Ammon's horn (tissue), 1 donor: ENCODE data around the gene DMRT2.

Source experiments
- DNase-seq: peaks from one replicate; pipeline ENCODE4 v3.0.0-alpha.2; 2016; ENCODE audit warnings: low spot score

Gene DMRT2

DNA sequence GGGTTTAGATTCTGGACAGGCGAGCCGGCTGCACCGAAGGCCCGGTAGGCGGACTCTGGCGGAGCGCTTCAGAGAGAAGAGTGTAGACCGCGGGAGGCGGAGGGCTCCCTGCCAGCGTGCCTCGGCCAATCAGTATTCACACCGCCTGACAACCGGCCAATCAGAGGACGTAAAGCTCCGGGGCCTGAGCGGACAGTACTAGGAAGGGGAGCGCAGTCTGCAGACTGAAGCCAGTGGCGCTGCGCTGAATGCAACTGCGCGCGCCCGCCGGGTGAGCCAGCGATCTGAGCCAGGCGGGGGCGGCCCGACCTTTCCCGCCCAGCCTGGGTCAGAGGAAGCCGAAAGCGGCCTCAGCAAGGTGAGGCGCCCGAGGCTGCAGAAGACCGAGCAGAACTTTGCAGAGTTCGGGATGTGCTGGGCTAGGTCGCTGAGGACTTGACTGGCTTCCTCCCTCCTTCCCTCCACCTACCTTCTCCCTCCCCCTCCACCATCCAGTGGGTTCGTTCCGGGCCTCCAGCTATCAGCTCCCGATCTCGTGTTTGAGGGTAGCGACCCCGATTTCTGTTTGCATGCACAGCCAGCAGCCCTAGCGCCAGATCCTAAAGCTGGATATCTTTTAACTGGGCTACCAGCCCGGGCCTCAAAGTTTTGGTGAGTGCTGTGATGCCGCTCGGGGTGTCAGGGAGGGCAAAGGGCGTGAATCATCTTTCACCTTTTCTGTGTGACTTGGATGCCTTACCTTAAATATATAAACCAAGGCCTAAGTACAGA, at the start of gene DMRT2:
DMRT2 (plus strand) TSS at position 233 of the 771 bp plus-strand sequence. CDS start 1,257 bp downstream, outside the sequence.
- peak; percentile 95 for DNase-seq

DNA sequence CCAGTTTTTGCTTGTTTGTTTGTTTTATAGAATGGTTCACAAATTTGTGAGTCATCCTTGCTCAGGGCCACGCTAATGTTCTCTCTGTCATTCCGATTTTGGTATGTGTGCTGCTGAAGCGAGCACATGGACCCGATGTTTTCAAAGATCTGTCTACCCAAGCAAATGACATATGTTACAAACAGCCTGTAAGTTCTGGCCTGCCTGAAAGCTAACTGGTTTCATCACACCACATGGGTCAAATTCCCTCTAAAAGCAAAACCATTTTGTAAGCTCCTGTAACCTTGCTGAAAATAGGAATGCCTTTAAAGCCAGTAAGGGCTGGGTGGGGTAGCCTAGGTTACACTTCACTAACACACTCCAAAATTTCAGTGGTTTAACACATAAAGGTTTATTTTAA, 48.3 kb upstream of the DMRT2 start:
- no peak for DNase-seq

DNA sequence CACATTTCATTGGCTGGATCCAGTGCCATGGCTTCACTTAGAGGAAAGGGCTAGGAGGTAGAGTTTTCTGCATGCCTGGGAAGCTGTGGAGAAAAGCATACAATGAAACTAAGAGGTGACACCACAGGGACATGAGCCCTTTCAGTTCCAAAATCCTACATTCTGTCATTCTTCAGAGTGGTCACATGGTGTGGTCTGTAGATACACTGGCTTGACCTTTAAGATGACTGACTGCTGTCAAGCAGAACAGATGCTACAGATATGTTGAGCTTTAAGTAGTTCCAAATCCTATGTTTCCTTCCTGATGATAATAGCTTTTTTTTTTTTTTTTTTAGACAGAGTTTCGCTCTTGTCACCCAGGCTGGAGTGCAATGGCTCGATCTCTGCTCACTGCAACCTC, 47.5 kb upstream of the DMRT2 start:
- DNase-seq, result no peak

DNA sequence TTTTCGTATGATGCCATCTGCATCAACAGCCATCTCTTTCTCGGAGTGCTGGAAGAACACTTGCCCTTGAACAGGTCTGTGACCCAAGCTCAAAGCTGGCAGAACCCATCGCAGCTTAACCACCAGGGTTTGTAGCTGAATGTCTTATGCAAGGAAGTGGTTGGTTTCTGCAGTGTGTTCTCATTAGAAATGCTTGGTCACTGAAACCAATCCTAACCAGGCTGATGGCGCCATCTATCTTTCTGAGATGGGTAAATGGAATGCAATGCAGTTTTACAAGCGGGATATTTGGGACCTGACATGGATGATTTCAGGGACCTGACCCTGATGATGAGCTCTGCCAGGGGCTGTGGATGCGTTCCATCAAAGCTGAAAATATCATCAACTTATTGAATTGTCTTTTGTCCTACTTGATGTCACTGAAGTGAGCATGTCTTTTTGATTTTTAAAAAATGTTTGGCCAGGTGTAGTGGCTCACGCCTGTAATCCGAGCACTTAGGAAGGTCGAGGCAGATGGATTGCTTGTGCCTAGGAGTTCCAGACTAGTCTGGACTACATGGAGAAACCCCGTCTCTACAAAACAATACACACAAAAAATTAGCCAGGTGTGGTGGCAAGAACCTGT, 45.0 kb upstream of the DMRT2 start:
- DNase-seq, result peak; percentile 73

DNA sequence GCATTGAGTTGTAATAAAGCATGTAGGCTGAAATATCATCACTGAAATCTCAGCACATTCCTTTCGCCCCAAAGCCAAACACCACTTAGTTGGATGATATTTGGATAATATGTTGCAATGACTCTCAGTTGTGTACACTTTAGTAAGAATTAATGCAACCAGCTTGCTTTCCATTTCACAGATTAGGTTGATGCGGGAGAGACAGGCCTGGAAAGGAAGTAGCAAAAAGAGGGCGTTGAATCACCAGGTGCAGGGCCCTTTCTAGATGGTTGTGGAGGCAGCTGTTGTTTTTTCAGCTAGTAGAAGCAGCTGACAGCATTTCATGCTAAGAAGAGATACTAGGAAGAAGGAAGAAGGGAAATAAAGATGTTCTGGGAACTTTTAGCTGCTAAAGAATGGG, 42.8 kb upstream of the DMRT2 start:
- no peak for DNase-seq

DNA sequence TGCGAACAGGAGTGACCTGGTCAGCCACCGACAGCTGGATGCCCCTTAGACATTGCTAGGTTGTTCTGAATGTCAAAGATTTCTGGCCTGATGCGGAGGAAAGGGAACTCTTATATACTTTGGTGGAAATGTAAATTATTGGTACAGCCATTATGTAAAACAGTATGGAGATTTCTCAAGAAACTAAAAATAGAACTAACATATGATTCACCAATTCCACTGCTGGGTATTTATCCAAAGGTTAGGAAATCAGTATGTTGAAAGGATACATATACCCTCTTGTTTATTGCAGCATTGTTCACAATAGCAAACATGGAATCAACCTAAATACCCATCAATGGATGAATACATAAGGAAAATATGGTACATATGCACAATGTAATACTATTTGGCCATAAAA, 41.9 kb upstream of the DMRT2 start:
- no peak for DNase-seq

DNA sequence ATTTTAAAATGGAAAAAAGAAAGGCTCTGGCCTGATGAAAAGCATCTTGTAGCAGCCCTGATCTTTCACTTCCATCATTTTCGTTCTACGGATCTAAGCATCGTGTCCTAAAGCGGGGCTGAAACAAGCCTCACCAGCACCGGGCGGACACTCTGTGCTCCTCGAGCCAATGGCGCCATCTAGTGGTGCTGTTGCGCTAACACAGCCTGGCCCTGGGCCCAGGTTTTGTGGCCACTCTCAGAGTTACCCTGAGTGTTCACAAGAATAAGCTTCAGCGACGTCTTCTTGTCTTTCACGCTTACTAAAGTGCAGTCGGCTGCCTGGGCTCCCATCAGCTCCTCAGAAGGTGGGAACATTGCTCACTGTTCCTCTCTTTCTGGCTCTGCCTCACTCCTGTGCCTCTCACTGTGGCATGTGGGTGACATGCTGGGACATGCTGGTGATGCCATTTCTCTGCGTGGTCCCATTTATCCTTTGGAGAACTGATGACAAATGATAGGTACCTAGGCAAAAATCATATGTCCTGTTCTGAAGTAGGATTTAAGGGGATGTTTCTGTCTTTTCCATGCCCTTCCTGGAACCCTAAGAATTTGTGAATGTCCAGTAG, 41.0 kb upstream of the DMRT2 start:
- peak; percentile 91 for DNase-seq

DNA sequence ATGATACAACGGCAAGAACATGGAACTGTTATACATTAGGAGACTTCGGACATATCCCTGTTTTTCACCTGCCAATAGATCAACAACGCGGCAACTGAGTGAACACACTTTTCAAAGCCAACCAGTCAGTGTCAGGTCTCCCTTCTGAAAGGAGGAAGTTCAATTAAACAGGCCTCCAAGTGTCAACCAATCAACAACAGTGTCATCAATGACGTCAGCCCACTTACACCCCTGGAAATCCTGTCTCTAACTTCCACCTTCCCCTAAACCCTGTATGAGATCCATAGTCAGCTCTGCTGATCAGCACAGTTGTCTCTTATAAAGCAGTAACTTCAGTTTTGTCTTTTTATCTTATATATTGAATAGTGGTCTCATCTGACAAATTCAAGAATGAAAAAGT, 37.1 kb upstream of the DMRT2 start:
- DNase-seq, result no peak

DNA sequence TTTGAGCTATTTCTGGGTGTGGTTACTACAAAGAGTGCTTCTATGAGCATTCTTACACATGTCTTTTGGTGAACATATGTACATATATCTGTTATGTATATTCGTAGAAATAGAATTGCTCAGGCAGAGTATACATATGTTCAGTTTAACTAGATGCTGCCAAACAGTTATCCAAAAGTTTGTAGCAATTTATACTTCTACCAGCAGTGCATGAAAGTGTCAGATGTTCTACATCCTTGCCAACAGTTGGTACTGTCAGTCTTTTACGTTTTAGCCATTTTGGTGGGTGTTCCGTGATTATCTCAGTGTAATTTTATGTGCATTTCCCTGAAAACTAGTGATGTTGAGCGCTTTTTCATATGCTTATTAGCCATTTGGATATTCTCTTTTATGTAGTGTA, 35.9 kb upstream of the DMRT2 start:
- no peak for DNase-seq

DNA sequence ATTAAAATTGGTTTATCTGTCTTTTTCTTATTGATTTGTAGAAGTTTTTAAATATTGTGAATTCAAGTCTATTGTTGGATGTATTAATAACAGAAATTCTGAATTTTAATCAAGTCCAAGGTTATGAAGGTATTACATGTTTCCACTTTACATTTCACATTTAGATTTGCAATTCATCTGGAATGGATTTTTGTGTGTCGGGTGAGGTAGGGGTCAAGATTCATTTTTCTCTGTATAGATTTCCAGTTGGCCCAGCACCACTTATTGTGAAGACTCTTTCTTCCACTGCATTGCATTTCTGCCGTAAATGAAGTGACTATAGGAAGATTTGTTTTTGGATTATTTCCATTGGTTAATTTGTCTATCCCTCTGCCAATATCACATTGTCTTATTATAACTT, 35.5 kb upstream of the DMRT2 start:
- DNase-seq, result no peak

DNA sequence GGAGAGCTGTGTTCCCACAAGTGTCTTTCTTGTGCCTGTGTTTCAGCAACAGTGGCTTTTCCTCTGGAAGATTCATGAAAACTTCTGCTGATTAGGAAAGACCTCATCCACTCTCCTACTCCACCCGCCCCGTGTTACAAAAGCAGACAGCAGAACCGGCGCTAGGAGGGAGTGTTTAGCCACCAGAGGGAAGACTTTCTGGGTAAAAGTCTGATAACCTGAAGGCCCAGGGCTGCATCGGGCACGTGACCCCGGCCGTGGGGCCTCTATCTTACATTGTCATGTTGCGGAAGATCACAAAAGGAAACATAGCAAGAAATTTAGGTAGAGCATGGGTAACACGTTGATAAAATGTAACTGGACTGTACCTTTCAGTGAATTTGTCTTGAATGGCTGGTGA, 32.0 kb upstream of the DMRT2 start:
- no peak for DNase-seq

DNA sequence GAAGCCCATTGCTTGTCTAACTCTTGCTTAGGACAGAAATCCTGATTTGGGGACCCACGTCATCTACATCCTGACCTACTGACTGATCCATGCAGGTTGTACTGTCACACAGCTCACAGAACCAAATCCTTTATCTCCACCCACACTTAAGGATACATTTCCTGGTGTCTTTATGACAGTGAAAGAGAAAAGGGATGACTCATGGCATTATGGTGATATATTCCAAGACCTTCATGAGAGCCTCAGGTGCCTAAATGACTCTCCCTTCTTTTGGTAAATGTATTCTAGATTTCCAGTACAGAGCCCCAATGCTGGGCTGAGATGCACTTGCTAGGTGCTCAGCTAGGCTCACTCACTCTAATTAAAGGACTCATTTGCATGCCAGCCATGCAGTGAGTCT, 26.0 kb upstream of the DMRT2 start:
- DNase-seq, result no peak

DNA sequence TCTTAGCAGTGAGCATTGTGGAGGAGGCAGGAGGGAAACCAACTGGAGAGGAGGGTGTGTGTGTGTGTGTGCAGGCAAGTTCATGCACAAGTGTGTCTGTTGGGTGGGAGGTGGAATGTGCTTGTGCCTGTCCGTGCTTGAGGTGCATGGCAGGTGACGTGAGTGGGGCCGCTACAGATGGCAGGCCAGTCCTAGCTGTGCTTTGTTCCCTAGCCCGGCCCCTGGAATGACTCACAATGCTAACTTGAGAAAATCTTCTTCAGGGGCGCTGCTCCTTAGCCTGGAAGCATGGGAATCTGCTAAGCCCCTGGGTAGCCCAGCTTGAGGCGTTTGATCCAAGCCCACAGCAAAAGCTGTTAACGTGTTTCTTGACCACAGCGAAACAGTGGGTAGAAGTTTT, 25.0 kb upstream of the DMRT2 start:
- no peak for DNase-seq

DNA sequence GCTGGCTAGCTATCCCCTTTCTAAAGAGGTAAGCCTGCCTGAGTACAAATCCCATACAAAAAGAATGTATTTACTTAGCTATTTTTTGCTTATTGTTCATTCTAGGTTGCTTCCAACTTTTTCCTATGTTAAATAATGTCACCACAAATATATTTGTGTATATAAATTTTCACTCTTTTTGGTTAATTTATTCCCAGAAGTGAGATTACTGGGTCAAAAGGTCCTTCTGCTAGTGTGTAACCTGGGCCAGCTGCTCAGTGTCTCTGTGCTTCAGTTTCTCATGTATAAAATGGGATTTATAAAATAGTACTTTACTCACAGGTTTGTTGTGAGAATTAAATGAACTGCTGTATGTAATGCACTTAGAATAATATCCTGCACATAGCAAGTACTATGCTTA, 23.9 kb upstream of the DMRT2 start:
- DNase-seq, result no peak

DNA sequence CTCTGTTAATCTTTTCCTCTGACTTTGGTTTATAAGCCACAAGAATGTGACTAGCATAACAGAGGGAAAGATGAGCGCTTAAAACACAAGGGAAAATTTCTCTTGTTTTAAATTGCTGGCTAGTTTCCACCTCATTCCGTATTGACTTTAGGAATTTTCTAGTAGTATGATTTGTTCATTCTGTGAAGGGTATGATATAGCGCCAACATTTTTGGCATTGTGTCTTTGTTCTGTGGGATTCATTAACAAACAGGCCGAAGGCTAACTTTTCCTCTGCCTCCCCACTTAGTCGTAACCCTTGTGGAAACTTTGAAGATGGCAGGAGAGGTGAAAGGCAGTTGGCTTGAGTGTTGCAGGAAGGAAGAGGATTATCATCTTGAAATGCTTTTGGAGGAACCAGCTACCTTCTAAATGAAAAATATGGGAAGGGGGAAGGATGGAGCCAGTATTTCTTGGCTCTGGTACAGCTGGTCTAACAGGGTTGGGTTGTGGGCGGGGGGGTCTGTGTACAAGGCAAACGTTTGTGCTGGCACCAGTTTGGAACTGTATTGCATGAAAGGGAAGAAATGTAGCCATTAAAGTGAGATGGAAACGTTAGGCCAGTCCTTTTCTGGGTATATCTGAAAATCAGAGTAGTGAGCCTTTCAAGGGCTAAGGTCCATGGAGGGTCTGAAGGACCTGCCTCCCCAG, 21.5 kb upstream of the DMRT2 start:
- DNase-seq, result no peak

DNA sequence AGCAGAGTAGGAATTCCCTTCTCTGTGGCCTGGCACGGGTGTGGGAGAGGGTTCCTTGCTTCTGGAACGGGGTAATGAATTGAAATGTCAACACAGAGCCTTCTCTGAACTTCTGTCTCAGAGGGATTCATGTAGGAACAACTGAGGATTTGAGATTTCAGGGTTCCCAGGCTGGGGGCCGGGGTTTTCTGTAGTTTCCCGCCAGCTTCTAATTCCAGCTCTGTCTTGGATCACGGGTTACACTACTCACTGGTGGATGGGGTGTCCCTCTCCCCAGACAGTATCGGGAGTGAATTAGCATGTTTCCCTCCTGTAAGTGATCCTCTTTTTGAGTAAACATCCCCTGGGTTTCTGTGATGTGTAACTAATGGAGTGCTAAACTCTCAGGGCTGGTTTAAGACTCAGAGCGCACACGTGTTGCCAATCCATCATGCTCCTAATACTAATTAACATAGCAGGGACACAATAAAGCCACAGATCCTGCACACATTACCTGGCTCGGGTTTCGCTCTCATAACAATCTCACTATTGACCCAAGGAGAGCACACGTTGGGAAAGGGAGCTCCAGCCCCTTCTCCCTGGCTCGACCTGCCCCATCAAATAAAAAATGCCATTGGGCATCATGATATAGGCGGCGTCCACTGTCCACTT, 18.1 kb upstream of the DMRT2 start:
- no peak for DNase-seq

DNA sequence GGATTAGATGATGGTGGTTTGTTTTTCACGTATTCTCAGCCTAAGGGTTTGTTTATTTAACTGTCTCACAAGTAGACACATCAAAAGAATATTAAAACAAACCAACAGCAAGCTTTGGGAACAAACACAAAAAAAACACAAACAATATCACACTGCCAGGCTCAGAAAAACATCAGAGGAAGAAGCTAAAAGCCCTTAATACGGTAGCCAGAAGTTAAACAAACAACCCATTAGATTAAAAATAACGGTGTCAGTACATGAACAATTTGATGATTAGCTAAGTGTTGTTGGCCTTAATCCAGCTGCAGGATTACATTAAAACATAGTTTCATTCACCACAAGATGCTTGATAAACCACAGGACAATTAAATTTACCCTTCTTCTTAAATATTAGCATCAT, 15.9 kb upstream of the DMRT2 start:
- DNase-seq, result no peak

DNA sequence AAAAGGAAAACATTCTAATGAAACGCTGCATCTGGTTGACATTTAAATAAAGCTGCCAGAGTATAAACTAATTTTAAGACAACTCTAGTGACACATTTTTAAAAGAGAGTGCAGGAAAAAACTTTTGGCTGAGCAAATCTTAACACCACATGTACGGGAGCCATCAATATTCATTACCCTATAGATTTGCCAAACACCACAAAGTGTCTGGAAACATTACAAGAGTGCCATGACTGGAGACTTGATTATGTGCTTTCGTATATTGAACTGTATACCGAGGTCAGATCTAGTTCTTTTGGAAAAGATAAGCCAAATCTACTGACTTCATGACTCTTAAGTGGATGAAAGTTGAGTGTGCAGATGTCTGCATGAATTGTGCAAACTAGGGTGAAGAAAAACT, 10.6 kb upstream of the DMRT2 start:
- DNase-seq, result no peak

DNA sequence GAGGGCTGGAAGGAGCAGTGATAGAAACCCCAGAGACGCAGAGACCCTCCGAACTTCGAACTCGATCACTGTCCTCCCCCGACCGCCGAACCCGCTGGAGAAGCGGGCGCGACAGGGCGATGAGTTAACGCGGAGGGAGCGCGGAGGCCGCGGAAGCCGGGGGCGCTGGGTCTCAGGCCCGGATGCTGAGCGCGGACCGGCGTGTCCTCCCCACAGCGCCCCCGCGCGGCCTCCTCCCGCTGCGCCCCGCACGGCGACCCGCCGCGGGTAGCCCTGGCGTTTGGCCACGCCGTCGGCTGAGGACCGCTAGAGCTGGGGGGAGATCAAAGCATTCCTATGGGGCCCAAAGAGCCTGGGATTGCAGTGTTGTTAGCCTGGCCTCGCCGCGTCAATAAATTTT, 7.7 kb upstream of the DMRT2 start:
- no peak for DNase-seq

DNA sequence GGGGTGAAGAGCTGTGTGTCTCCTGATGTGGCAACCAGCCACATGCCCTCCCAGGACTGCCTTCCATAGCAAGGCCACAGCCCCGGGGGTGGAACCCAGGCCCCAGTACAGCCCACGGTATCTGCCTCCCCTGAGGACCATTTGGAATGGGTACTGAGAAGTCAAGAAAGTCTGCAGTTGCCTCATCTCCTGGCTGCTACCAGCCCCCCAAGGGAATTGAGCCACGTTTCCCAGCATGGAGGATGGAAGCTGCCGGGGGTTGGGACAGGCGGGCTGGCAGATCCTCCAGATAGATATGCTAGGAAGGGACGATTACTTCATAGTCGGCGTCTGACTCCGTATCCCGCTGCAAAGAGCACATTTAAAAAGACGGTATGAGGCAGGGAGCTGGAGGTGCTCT, 5.5 kb upstream of the DMRT2 start:
- no peak for DNase-seq

DNA sequence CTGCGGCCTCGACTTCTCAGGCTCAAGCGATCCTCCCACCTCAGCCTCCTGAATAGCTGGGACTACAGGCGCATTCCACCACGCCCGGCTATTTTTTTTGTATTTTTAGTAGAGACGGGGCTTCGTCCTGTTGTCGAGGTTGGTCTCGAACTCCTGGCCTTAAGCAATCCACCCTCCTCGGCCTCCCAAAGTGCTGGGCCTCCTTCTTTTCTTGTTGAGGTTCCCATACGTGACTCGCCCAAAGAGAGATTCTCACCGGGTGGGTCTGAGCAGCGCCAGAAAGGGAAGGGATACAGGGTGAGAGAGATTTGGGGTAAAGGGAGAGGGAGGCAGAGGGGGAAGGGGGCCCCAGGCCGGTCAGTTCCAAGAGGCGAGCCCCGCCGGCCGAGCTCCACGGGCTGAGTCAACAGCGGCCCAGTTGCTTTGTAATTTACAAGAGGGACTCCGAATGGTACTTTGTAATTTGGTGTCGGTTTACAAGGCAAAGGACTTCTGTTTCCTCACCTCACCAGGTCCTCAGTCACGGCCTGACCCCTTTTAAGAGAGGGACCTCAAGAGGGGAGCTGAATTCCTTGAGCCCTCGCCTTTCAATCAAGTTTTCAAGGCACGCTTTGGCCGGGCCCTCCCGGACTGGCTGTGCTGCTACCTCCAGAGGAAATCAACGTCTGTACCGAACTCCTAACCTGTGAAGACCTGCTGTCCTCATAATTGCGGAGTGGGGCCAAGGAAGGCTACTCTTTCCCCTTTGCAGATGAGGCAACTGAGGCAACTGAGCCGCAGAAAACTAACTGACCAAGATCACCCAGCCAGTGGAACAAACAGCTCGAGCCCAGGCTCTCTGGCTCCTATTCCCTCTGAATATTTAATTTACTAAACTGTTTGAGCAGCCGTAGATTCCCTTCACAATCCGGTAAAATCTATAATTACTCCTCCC, 3.3 kb upstream of the DMRT2 start:
- no peak for DNase-seq
